OCI-LY1 (cell line): Measurements from ENCODE around the gene SH3BP4.

Experiments
- CTCF ChIP-seq: fragments of 200-600 bp; sonication (generic), shearing (Covaris generic); IDR thresholded peaks from 2 replicates; pipeline ENCODE4 v1.5.1; 2017; ENCODE audit warnings: mild to moderate bottlenecking, antibody characterized with exemption, low read length, moderate library complexity, mixed read lengths
- EZH2 ChIP-seq: fragments of 200-600 bp; sonication (generic), shearing (Covaris generic); IDR thresholded peaks from 2 replicates; pipeline ENCODE4 v1.8.0; 2017; ENCODE audit warnings: borderline replicate concordance, mixed run types, mild to moderate bottlenecking, antibody characterized with exemption, low read length, moderate library complexity, mixed read lengths

- TF ChIP-seq CTCF (no peak), EZH2 (no peak)
Measured at GRCh38 chr2:235034265-235035118, 82.7 kb downstream of the SH3BP4 start.
